Fibroblast of the conjunctiva (primary cell): ENCODE data around the gene IGLL1.
"Not testable (repeated sequence)": the region's sequence is repeated elsewhere in the genome, so short reads cannot be mapped to it uniquely, and the experiment has no call there.

ENCODE experiments used
- DNase-seq: peaks from one replicate; pipeline ENCODE4 v3.0.0-alpha.2; 2010; ENCODE audit warnings: low read depth

The IGLL1 gene

DNA sequence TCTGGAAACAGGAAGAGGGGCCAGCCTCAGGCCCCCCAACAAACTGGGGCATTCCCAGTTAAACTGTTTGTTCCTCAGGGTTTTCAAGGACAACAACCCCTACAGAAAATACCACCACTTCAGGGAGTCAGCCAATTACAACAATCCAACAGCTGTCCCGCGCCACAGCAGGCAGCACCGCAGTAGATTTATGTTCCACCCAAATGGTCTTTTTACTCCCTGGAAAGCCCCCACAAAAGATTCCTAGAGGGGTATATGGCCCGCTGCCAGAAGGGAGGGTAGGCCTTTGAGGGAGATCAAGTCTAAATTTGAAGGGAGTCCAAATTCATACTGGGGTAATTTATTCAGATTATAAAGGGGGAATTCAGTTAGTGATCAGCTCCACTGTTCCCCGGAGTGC, 39.3 kb downstream of the IGLL1 start:
- DNase-seq: not testable (repeated sequence)

DNA sequence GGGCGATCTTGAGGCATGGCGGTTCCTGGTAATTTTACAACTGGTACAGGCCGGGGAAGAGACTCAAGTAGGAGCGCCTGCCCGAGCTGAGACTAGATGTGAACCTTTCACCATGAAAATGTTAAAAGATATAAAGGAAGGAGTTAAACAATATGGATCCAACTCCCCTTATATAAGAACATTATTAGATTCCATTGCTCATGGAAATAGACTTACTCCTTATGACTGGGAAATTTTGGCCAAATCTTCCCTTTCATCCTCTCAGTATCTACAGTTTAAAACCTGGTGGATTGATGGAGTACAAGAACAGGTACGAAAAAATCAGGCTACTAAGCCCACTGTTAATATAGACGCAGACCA, 40.3 kb downstream of the IGLL1 start:
- DNase-seq: not testable (repeated sequence)

DNA sequence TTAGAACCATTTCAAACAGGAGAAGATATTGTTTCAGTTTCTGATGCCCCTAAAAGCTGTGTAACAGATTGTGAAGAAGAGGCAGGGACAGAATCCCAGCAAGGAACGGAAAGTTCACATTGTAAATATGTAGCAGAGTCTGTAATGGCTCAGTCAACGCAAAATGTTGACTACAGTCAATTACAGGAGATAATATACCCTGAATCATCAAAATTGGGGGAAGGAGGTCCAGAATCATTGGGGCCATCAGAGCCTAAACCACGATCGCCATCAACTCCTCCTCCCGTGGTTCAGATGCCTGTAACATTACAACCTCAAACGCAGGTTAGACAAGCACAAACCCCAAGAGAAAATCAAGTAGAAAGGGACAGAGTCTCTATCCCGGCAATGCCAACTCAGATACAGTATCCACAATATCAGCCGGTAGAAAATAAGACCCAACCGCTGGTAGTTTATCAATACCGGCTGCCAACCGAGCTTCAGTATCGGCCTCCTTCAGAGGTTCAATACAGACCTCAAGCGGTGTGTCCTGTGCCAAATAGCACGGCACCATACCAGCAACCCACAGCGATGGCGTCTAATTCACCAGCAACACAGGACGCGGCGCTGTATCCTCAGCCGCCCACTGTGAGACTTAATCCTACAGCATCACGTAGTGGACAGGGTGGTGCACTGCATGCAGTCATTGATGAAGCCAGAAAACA, 40.8 kb downstream of the IGLL1 start:
- DNase-seq: peak; percentile 70

DNA sequence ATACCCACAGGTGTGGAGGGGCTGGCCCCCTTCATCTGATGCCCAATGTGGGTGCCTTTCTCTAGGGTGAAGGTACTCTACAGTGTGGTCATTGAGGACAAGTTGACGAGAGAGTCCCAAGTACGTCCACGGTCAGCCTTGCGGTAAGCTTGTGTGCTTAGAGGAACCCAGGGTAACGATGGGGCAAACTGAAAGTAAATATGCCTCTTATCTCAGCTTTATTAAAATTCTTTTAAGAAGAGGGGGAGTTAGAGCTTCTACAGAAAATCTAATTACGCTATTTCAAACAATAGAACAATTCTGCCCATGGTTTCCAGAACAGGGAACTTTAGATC, 41.4 kb downstream of the IGLL1 start:
- DNase-seq: not testable (repeated sequence)

DNA sequence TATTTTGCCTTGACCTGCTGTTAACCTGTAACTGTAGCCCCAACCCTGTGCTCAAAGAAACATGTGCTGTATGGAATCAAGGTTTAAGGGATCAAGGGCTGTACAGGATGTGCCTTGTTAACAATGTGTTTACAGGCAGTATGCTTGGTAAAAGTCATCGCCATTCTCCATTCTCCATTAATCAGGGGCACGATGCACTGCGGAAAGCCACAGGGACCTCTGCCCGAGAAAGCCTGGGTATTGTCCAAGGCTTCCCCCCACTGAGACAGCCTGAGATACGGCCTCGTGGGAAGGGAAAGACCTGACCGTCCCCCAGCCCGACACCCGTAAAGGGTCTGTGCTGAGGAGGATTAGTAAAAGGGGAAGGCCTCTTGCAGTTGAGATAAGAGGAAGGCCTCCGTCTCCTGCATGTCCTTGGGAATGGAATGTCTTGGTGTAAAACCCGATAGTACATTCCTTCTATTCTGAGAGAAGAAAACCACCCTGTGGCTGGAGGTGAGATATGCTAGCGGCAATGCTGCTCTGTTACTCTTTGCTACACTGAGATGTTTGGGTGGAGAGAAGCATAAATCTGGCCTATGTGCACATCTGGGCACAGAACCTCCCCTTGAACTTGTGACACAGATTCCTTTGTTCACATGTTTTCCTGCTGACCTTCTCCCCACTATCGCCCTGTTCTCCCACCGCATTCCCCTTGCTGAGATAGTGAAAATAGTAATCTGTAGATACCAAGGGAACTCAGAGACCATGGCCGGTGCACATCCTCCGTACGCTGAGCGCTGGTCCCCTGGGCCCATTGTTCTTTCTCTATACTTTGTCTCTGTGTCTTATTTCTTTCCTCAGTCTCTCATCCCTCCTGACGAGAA, 42.0 kb downstream of the IGLL1 start:
- DNase-seq: not testable (repeated sequence)

DNA sequence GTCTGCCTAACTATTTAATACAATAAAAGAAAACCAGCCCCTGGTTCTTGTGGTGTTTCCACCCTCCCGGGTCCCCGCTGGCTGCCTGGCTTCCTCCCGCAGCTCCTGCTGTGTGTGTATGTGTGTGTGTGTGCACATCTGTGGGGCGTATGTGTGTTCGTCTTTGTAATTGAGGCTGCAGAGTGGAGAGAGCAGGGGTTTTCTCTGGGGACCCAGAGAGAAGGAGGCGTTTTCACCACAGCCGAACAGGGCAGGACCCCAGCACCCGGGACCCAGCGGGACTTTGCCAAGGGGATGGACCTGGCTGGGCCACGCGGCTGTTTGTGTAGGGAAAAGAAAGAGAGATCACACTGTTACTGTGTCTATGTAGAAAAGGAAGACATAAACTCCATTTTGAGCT, 42.7 kb downstream of the IGLL1 start:
- DNase-seq: no peak

DNA sequence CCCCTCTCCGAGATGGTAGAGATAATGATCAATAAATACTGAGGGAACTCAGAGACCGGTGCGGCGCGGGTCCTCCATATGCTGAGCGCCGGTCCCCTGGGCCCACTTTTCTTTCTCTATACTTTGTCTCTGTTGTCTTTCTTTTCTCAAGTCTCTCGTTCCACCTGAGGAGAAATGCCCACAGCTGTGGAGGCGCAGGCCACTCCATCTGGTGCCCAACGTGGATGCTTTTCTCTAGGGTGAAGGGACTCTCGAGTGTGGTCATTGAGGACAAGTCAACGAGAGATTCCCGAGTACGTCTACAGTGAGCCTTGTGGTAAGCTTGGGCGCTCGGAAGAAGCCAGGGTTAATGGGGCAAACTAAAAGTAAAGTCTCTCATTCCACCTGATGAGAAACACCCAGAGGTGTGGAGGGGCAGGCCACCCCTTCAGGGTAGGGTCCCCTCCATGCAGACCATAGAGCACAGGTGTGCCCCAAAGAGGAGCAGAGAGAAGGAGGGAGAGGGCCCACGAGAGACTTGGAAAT, 43.2 kb downstream of the IGLL1 start:
- no peak for DNase-seq

DNA sequence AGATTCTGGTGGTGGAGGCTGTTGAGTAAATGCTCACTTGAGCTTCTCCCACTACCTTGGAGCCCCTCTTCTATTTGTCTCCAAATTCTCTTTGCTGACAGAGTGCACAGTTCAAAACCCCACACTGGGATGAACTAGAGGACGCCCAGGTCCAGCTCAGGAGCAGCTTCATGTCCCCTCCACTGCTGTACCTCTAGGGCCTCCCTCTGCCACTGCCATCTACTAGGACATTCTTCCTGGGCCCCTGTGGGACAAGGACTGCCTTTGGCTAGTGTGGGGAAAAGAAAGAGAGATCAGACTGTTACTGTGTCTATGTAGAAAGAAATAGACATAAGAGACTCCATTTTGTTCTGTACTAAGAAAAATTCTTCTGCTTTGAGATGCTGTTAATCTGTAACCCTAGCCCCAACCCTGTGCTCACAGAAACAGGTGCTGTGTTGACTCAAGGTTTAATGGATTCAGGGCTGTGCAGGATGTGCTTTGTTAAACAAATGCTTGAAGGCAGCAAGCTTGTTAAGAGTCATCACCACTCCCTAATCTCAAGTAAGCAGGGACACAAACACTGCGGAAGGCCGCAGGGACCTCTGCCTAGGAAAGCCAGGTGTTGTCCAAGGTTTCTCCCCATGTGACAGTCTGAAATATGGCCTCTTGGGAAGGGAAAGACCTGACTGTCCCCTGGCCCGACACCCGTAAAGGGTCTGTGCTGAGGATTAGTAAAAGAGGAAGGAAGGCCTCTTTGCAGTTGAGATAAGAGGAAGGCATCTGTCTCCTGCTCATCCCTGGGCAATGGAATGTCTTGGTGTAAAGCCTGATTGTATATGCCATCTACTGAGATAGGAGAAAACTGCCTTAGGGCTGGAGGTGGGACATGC, 44.1 kb downstream of the IGLL1 start:
- not testable (repeated sequence) for DNase-seq

DNA sequence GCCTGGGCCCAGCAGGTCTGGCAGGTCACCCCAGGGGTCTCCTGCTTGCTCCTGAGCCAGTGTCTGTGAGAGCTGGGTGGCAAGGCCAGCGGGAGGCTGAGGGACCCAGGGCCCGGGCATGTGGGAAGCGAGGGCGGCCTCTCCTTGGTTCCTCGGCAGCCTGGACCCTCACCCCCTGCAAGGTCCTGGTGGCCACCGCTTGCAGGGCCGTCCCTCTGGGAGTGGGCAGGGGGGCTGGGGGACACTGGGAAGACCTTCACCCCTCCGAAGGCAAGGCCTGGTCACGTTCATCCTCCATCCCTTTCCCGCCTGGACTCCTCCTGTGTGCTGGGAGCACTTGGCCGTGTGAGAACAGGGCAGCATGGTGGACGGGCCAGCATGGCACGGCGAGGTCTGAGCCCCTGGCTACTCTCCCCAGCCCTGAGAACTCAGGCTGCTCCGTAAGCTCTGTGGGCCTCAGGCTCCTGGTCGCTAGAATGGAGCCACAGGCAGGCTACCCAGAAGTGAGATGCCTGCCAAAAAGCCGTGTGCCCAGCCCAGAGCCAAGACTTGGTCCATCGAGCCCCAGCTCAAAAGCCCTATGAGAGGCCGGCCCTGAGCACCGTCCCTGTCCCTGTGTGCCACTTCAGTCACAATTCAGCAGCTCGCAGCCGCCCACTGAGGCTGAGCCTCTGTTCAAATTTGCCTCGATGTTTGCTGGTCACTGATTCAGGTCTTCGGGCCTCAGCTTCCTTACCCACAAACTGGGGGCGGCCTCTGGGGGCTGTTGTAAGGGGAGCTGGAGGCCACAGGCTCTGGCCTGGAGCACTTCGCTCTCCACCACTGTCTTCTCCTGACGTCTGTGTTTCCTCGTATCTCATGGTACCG, 45.0 kb downstream of the IGLL1 start:
- DNase-seq: no peak

DNA sequence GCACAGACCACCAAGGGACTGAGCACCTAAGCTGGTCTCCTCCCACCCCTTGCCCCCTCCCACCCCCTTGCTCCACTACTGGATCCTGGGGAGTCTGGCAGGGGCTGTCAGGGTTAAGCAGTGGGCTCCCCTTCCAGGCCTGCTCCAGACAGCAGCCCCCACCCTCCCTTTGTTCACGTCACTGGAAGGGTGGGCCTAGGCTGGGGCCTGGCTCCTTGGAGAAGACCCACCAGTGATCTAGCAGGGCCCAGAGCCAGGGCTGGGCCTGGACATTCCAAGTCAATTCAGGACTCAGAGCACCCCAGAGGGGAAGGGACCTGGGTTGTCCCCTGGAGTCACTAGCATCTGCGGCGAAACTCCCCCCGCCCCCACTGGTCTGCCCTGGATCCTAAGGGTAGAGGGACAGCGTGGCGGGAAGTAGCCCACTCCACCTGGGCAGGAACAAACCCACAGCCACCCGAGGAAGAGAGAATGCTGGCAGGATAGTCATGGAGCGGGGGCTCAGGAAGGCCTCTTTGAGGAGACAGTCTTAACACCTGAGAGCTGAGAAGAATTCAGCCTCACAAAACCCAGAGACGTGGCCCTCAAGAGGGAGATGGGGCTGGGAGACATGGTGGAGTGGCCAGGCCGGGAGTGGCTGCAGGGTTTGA, 45.8 kb downstream of the IGLL1 start:
- no peak for DNase-seq

DNA sequence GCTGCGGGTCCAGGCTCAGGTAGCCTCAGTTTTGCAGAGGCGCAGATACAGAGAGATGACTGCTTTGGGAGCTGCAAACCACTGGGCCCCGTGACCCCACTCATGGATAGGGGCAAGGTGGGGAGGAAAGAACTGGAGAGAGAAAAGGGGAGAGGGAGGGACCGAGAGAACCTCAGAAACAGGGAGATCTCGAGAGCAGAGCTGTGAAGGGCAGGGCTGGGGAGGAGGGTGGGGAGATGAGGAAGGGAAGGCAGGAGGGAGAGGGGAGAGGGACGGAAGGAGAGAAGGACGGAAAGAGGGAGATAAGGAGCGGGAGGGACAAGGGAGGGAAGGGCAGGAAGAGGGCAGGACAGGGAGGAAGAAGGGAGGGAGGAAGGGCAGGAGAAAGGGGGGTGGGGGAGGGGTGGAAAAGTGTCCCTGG, 46.3 kb downstream of the IGLL1 start:
- no peak for DNase-seq

DNA sequence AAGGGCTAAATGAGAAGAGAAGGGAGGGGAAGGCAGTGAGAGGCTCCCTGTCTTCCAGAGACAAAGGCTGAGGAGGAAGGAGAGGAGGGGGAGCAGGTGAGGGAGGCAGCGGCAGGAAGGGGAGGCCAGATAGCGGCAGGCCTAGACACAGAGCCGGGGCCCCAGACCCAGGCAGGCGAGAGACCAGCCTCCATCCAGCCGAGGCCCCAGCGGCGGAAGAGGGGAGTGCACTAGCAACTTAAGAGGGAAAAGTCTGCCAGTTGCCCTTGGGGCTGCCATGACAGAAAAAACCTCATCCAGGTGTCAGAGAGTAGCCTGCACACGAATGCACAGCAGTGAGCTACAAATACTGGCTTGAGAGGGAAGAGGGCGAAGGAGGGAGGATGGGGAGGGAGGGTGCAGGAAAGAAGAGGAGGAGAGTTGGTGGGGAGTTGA, 46.7 kb downstream of the IGLL1 start:
- DNase-seq: no peak

DNA sequence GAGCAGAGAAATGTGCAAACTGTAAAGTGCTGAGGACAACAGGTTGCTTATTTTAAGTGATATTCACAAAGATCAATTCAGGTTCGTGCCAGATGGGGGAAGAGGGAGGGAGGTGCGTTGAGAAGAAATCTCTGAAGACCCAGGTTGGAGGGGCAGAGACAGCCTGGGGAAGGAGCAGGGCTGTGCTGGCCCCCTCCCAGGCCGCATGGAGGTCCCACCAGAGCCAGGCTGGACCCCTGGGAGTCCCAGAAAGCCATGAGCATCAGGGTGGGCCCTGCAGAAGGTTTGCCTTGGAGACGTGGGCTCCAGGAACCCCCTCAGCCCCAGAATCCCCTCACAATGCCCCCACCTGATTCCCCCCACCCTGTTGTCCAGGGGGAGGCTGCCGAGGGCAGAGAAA, 47.4 kb downstream of the IGLL1 start:
- DNase-seq: no peak

DNA sequence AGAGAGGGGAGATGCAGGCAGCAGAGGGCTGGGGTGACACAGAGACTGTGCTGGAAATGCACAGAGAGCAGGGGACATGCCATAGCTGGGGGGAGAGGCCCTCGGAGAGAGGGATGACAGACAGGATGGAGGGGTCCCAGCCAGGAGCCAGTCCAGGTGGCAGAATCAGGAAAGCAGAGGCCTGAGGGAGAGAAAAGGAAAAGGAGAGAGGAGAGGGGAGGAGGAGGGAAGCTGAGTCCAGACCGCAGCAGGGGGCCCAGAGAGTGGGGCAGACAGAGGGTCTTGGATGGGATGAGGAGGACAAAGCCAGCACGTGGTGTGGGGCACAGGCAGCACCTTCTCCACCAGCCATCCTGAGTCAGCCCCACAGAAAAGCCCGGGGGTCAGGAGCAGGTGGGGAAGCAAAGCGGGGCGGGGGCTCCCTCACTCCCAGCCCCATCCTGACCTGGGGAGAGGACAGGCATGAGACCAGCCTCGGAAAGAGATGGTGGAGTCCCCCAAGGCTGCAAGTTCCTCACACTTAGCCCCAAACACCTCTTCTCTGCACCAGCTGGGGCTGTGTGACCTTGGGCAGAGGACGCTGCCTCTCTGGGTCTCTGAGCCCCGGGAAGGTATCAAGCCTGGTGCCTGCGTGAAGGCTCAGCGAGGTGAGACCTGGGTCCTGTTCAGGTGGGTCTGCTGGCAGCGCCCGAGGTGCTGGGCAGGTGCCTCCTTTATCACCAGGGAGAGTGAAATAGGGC, 48.0 kb downstream of the IGLL1 start:
- no peak for DNase-seq

DNA sequence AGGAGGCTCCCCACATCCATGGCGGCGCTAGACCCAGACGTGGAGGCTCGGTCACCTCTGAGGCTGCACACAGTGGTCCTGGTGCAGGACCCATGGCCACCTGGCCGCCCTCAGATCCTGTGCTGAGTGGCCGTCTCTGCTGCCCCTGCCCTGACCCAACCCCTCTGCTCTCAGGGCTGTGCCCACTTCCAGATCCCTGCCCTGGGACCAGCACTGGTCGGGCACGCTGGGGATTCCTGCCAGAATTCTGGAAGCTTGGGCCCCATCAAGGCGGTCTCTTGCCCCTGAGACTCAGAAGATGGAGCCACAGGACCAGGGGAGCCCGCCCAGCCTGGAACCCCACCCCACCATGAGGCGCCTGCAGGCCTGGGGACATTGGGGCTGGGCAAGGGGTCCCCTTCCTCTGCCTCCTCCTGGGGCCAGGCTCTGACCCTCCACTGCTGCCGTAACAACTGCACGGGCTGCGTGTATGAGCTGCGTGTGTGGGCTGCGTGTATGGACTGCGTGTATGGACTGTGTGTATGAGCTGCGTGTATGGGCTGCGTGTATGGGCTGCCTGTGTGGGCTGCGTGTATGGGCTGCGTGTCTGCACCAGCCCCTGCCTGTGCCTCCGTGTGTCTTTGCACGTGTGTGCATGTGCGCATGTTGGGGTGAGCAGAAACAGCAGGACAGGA, 48.7 kb downstream of the IGLL1 start:
- no peak for DNase-seq

DNA sequence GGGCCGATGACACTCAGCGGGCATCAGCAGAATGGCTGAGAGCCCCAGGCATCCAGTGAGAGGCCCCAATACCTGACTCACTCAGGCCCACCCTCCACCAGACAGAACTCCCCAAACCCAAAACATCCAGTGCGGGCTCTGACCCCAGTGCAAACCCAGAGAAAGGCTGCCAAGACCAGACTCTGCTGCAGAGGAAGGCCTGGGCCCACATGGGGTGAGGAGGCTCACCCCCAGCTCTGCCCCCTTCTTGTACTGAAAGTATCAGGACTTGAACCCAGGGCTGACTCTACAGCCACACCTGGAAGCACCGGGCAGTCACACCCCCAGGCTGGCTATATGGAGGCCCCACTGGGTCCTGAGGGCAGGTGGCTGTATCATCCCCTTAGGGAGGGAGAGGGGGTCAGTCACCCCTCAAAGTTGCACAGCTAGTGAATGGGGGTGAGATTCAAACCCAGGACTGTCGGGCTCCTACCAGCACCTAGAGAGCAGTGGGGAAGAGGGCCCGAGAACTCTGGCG, 49.3 kb downstream of the IGLL1 start:
- no peak for DNase-seq

DNA sequence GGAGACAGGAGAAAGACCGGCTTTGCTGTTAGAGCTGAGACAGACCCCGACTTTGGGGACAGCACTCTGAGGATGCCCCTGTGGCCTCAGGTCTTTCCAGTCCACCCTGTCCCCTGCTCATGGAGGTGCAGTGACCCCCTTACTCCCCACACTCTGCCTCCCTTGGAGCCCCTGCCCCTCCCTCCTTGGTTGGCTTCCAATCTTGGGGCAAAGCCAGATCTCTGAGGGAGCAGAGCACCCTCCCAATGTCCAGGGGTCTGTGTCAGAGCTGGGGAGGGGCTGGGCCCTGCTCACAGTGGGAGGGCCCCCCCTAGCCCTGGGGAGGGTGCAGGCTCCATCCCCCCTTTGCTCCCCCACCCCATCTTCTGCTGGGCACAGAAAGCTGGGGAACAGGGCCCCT, 50.0 kb downstream of the IGLL1 start:
- no peak for DNase-seq

DNA sequence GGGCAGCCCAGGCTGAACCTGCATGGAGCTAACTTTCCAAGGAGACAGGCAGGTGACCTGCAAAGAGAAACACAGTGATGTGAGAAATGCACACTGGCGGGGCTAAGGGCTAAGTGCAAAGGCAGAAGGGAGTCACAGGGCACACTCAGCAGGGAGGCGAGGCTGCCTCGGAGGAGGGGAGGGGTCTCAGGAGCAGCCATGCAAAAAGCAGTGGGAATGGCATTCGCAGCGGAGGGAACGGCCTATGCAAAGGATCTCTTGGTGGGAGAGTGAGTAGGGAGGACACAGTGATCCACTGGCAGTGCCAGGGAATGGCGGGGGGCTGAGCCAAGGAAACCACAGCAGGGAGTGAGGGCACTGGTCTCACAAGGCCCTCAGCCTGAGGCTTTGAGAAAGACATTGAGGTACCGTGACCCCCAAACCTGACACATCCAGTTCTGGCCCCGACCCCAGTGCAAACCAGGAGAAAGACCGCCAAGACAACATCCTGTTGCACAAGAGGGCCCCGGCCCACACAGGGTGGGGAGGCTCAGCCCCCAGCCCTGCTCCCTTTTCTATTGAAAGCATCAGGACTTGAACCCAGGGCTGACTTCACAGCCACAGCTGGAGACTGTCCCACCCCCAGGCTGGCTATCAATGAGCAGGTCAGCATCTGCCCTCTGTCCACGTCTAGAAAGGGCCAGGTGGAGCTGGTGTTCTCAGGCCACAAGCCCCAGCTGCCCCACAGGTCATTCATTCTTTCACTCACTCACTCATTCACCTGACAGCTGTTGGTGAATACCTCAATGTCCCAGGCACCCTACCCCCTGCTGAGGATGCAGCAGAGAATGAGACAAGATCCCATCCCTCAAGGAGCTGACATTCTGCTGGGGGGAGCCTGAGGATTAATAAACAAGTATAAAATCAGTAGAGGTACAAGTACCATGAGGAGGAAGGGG, 50.7 kb downstream of the IGLL1 start:
- no peak for DNase-seq
